Endothelial cell of umbilical vein (primary cell): ENCODE results near the gene HIVEP3. TPM values are rescaled to one million over a fixed set of nuclear protein-coding genes. Genes with fewer than 3 reads are reported as not detected.

Experiments
- BruUV-seq: library from RNA; stranded (reverse); fragments of 400-500 nt; replicated peaks from 2 replicates; lab custom pipeline; 2021; lab: Mats Ljungman, UMichigan
- CTCF ChIA-PET: fragments of 300-600, 350-600 bp; sonication (Branson Sonifier 250); formaldehyde crosslinking; loops from one replicate; lab custom pipeline; 2021; ENCODE audit warnings: antibody characterized with exemption, inconsistent platforms; lab: Charles Lee
- POLR2A ChIA-PET: fragments of 300-600, 350-600 bp; sonication (Branson Sonifier 250); formaldehyde crosslinking; loops from one replicate; lab custom pipeline; 2021; ENCODE audit warnings: antibody characterized with exemption, inconsistent platforms; lab: Charles Lee
- DNase-seq: peaks from one replicate; pipeline ENCODE4 v3.0.0-alpha.2; 2011; ENCODE audit warnings: low read depth, low spot score
- FAIRE-seq: peaks from 2 replicates; lab custom pipeline; 2011; peaks lifted over from hg19 to GRCh38; lab: Jason Lieb, UNC
- H2AFZ ChIP-seq: 2 replicates; pipeline ENCODE4 v1.6.0; 2012; ENCODE audit warnings: low read depth, low read length, control low read depth, inconsistent platforms
- H3K27ac ChIP-seq: 2 replicates; pipeline ENCODE4 v1.5.1; 2011; ENCODE audit warnings: low read depth, mild to moderate bottlenecking, control low read depth, low read length, moderate library complexity; ENCODE audit not compliant: insufficient read depth
- H3K27me3 ChIP-seq, 2 experiments: 2 replicates each; pipeline versions ENCODE4 v1.6.0 to v1.6.1; 2011; ENCODE audit warnings: low read length in 2 of 2, mixed read lengths in 1 of 2; ENCODE audit not compliant: control insufficient read depth in 2 of 2, insufficient read depth in 2 of 2
- H3K36me3 ChIP-seq, 2 experiments: 2 replicates in 1 of 2; 3 replicates in 1 of 2; pipeline ENCODE4 v1.5.1; 2011; ENCODE audit warnings: low read length in 2 of 2, mild to moderate bottlenecking in 1 of 2, moderate library complexity in 1 of 2; ENCODE audit not compliant: control insufficient read depth in 2 of 2, insufficient read depth in 2 of 2; ENCODE audit errors: extremely low read depth in 1 of 2
- H3K4me1 ChIP-seq: 3 replicates; pipeline ENCODE4 v1.5.1; 2011; ENCODE audit warnings: mild to moderate bottlenecking, low read length; ENCODE audit not compliant: control insufficient read depth, insufficient read depth; ENCODE audit errors: extremely low read depth
- H3K4me2 ChIP-seq: 2 replicates; pipeline ENCODE4 v1.6.1; 2011; ENCODE audit warnings: low read length, control low read depth, mixed read lengths; ENCODE audit not compliant: insufficient read depth
- H3K4me3 ChIP-seq, 3 experiments: fragments of 200-600 bp in 1 of 3; sonication (generic), shearing (Covaris generic) in 1 of 3; replicated peaks in 1 of 3; 2 replicates each; pipeline ENCODE4 v1.5.1; 2011 to 2016; ENCODE audit warnings: control low read depth in 3 of 3, low read length in 3 of 3, mild to moderate bottlenecking in 2 of 3, inconsistent platforms in 1 of 3, low read depth in 1 of 3, moderate library complexity in 1 of 3; ENCODE audit not compliant: insufficient read depth in 1 of 3
- H3K79me2 ChIP-seq: 2 replicates; pipeline ENCODE4 v1.6.0; 2012; ENCODE audit warnings: low read length, inconsistent platforms; ENCODE audit not compliant: control insufficient read depth, insufficient read depth
- H3K9ac ChIP-seq: replicated peaks from 2 replicates; pipeline ENCODE3; 2011; ENCODE audit warnings: low read length, control low read depth; ENCODE audit not compliant: insufficient read depth; ENCODE audit errors: extremely low read depth
- H3K9me1 ChIP-seq: replicated peaks from 3 replicates; pipeline ENCODE4 v1.6.0; 2011; ENCODE audit warnings: mild to moderate bottlenecking, low read length; ENCODE audit not compliant: control insufficient read depth, insufficient read depth; ENCODE audit errors: extremely low read depth
- H3K9me3 ChIP-seq: replicated peaks from 2 replicates; pipeline ENCODE4 v1.5.1; 2012; ENCODE audit warnings: low read length, inconsistent platforms; ENCODE audit not compliant: control insufficient read depth, insufficient read depth
- H4K20me1 ChIP-seq: replicated peaks from 2 replicates; pipeline ENCODE3; 2011; ENCODE audit warnings: mild to moderate bottlenecking, low read length; ENCODE audit not compliant: control insufficient read depth, insufficient read depth; ENCODE audit errors: extremely low read depth
- CTCF ChIP-seq, 2 donors: IDR thresholded peaks; 1 replicate in 1 of 2; 2 replicates in 1 of 2; pipeline ENCODE4 v1.5.1; 2011; ENCODE audit warnings: low read length in 2 of 2, mild to moderate bottlenecking in 2 of 2, moderate library complexity in 2 of 2, control low read depth in 1 of 2, inconsistent platforms in 1 of 2, low read depth in 1 of 2; ENCODE audit not compliant: insufficient read depth in 1 of 2; ENCODE audit errors: extremely low read depth in 1 of 2
- EZH2 ChIP-seq: IDR thresholded peaks from 2 replicates; pipeline ENCODE4 v1.6.1; 2012; ENCODE audit warnings: borderline replicate concordance, low read depth, mild to moderate bottlenecking, moderate library complexity, low read length, inconsistent platforms; ENCODE audit not compliant: severe bottlenecking
- FOS ChIP-seq: IDR thresholded peaks from 2 replicates; pipeline ENCODE4 v1.6.1; 2011; ENCODE audit warnings: mild to moderate bottlenecking, low read length, moderate library complexity, borderline replicate concordance; ENCODE audit not compliant: insufficient read depth
- GATA2 ChIP-seq: IDR thresholded peaks from 2 replicates; pipeline ENCODE4 v1.7.0; 2011; ENCODE audit warnings: low read depth, mild to moderate bottlenecking, moderate library complexity, mixed read lengths, low read length; ENCODE audit not compliant: insufficient read length, insufficient read depth
- JUN ChIP-seq: IDR thresholded peaks from 2 replicates; pipeline ENCODE4 v1.6.1; 2011; ENCODE audit warnings: borderline replicate concordance, low read depth; ENCODE audit not compliant: insufficient read length, insufficient read depth
- MAX ChIP-seq: IDR thresholded peaks from 2 replicates; pipeline ENCODE4 v1.6.1; 2011; ENCODE audit not compliant: insufficient read depth, insufficient read length
- MYC ChIP-seq: IDR thresholded peaks from one replicate; pipeline ENCODE4 v1.6.1; 2011; ENCODE audit warnings: mild to moderate bottlenecking, low read depth, low read length
- POLR2A ChIP-seq: IDR thresholded peaks from 2 replicates; pipeline ENCODE4 v1.6.1; 2012; ENCODE audit warnings: low read depth, mild to moderate bottlenecking, control low read depth, low read length
- POLR2AphosphoS5 ChIP-seq: IDR thresholded peaks from 2 replicates; pipeline ENCODE4 v1.6.1; 2012; ENCODE audit warnings: low read depth, mild to moderate bottlenecking, control low read depth, low read length, moderate library complexity; ENCODE audit not compliant: insufficient read depth
- dilution Hi-C: fragments of 300-500 bp; cut with MboI; formaldehyde crosslinking; loops from one replicate; pipeline ENCODE4 v1.15.0; 2019; ENCODE audit warnings: low sequenced_read_pairs; ENCODE audit not compliant: extremely low pct_ligation_motif_present
- intact Hi-C: fragments of 100-400 bp; cut with micrococcal nuclease; formaldehyde crosslinking; loops from one replicate; pipeline ENCODE4 v1.10.0; 2022
- polyA plus RNA-seq, 4 experiments: library from polyadenylated mRNA; depleted of rRNA in 3 of 4; stranded (reverse) in 3 of 4; unstranded in 1 of 4; fragments of >200 nt; gene quantifications; 2 replicates each; pipeline versions ENCODE4 v1.2.1 to v1.2.3, GENCODE V29; 2011 to 2012; ENCODE audit warnings: missing spikeins in 1 of 4
- total RNA-seq: library from RNA; stranded (reverse); gene quantifications from 2 replicates; pipeline ENCODE4 v1.2.3, GENCODE V29; 2021

HIVEP3 gene
- total and polyA plus RNA-seq, 2 donors (not counting 3 experiments of a cell fraction or from before 2014, with no cell fraction given), result 3.4 to 4.0 TPM

GRCh38 chr1:41780322-41780721, 138.4 kb downstream of the HIVEP3 start:
- Histone ChIP-seq H3K9ac (no peak overlapping the region), H3K79me2 (no peaks in the 10 kb centered on the region), H3K9me3 (no peaks in the 10 kb centered on the region), H3K27me3 (no peaks in the 10 kb centered on the region), H3K36me3 (no peaks in the 10 kb centered on the region), H3K27ac (no peak overlapping the region), H4K20me1 (no peaks in the 10 kb centered on the region), H3K4me3 (no peak overlapping the region), H2AFZ (no peak overlapping the region), H3K9me1 (no peaks in the 10 kb centered on the region), H3K4me1 (peaks cover 8% of the 10 kb centered on the region), H3K4me2 (no peak overlapping the region)
- intact Hi-C loops, result no loop called here
- ChIA-PET CTCF (interaction anchor here (0.6 to 1.9 kb wide), 5 partner anchors 13 to 393 kb away, joined by 3 to 9 read pairs (median 3); no protein-coding TSS in a partner anchor), POLR2A (no interaction called here)
- FAIRE-seq (no peak), DNase-seq (no peak)
- no TSS peak for BruUV-seq
- dilution Hi-C loops, result no loop called here
- TF ChIP-seq FOS, result no peak
- TF ChIP-seq JUN, result no peak
- no peak for TF ChIP-seq GATA2
- no peak for TF ChIP-seq POLR2A
- no peak for TF ChIP-seq MAX
- no peak for TF ChIP-seq MYC
- no peak for TF ChIP-seq EZH2
- no peak for TF ChIP-seq CTCF (IDR thresholded peaks at IDR 0.05; ENCODE audit: extremely low read depth in 1 of 2, insufficient read depth in 1 of 2, low read depth in 1 of 2, low read length in 2 of 2)
- TF ChIP-seq POLR2AphosphoS5, result no peak
